Transverse colon (tissue), 4 donors: Measurements from ENCODE around the gene OR7G2. TPM values are rescaled to one million over a fixed set of nuclear protein-coding genes. Genes with fewer than 3 reads are reported as not detected.

ENCODE experiments used
- DNase-seq: peaks from one replicate; pipeline ENCODE4 v3.0.0-alpha.2; 2019
- H3K27ac ChIP-seq, 4 donors: fragments of 200-600 bp; sonication (generic); 2 replicates each; pipeline ENCODE4 v1.5.1; 2016 to 2018; ENCODE audit warnings: inconsistent platforms in 4 of 4
- H3K27me3 ChIP-seq: fragments of 200-600 bp; sonication (generic); 2 replicates; pipeline ENCODE4 v1.5.1; 2017; ENCODE audit warnings: inconsistent platforms
- H3K36me3 ChIP-seq, 4 donors: fragments of 200-600 bp; sonication (generic); 2 replicates each; pipeline ENCODE4 v1.5.1; 2017 to 2019; ENCODE audit warnings: inconsistent platforms in 4 of 4
- H3K4me1 ChIP-seq, 4 donors: fragments of 200-600 bp; sonication (generic); 2 replicates each; pipeline ENCODE4 v1.5.1; 2017 to 2020; ENCODE audit warnings: inconsistent platforms in 4 of 4
- H3K4me3 ChIP-seq, 4 donors: fragments of 200-600 bp; sonication (generic); 1 replicate in 1 of 4; 2 replicates in 3 of 4; pipeline versions ENCODE4 v1.5.1 to v1.6.1; 2017 to 2019; ENCODE audit warnings: inconsistent platforms in 4 of 4
- H3K9me3 ChIP-seq, 2 donors: fragments of 200-600 bp; sonication (generic); 2 replicates each; pipeline ENCODE4 v1.5.1; 2017 to 2019; ENCODE audit warnings: inconsistent platforms in 2 of 2
- CTCF ChIP-seq, 5 experiments: fragments of 200-600 bp in 3 of 5; fragments of 450-650 bp in 2 of 5; sonication (generic) in 3 of 5; IDR thresholded peaks; 1 replicate in 2 of 5; 2 replicates in 3 of 5; pipeline ENCODE4 v1.5.1; 2016 to 2017; ENCODE audit warnings: antibody characterized with exemption in 5 of 5, inconsistent platforms in 3 of 5, mild to moderate bottlenecking in 2 of 5, moderate library complexity in 1 of 5
- EP300 ChIP-seq: sonication (generic); formaldehyde crosslinking; IDR thresholded peaks from one replicate; pipeline ENCODE4 v1.6.1; 2017; ENCODE audit warnings: antibody characterized with exemption, low read depth
- POLR2A ChIP-seq: fragments of 450-650 bp; IDR thresholded peaks from one replicate; pipeline ENCODE4 v1.6.1; 2016; ENCODE audit warnings: antibody characterized with exemption, mild to moderate bottlenecking, moderate library complexity
- POLR2AphosphoS5 ChIP-seq, 3 donors: sonication (generic); formaldehyde crosslinking; IDR thresholded peaks; one replicate each; pipeline ENCODE4 v1.6.1; 2016; ENCODE audit warnings: antibody characterized with exemption in 3 of 3
- WGBS, 2 donors: methylation state at CpG; one replicate each; pipeline ENCODE4 v1.1.5; 2018; ENCODE audit warnings: low coverage in 1 of 2; 5-methylcytosine and 5-hydroxymethylcytosine counted together
- in situ Hi-C, 4 donors: fragments of 200-750 bp; cut with MboI; loops; one replicate each; pipeline versions ENCODE4 v1.15.0 to v1.15.1; 2017; ENCODE audit warnings: low sequenced_read_pairs in 3 of 4, low pct_ligation_motif_present in 1 of 4, low pct_unique_long_range_greater_than_20kb in 1 of 4
- intact Hi-C: fragments of 100-400 bp; cut with DNase I; formaldehyde crosslinking; loops from one replicate; pipeline ENCODE4 v1.15.1; 2023; ENCODE audit warnings: low total_unique reads
- total RNA-seq, 4 donors: library from RNA; depleted of rRNA; stranded (reverse); fragments of >200 nt; gene quantifications; one replicate each; pipeline ENCODE4 v1.1.0, GENCODE V29; 2016

OR7G2 gene
- total RNA-seq, 4 donors from 2014 or later, result not detected

GRCh38 chr19:9144920-9145319, 37.6 kb upstream of the OR7G2 start:
- Histone ChIP-seq H3K36me3 (peaks cover 0 to 10% (median 2%) of the 10 kb centered on the region in 4 donors), H3K27me3 (no peaks in the 10 kb centered on the region), H3K4me1 (peaks cover 0 to 22% (median 14%) of the 10 kb centered on the region in 4 donors), H3K9me3 (peaks cover 20 to 22% of the 10 kb centered on the region in 2 donors), H3K27ac (no peak overlapping the region), H3K4me3 (no peak overlapping the region)
- in situ Hi-C loops, result loop anchor here in 2 of 4 donors (25.0 kb wide), 2 partner anchors 442 to 642 kb away; partner anchors contain the start of gene ZNF121 (in 1 of the 2)
- WGBS, 2 donors, result 95 to 98% methylated on average over 5 of the region's 5 CpGs
- no peak for TF ChIP-seq CTCF (IDR thresholded peaks at IDR 0.05)
- no peak for TF ChIP-seq EP300
- no peak for TF ChIP-seq POLR2A
- TF ChIP-seq POLR2AphosphoS5 (IDR thresholded peaks at IDR 0.05), result no peak
- DNase-seq, result no peak
- intact Hi-C loops, result no loop called here

- Histone ChIP-seq H3K27ac (peak within 1 kb of the TSS; percentile 87 to 92 (median 91)), H3K4me1 (peaks cover 3 to 33% (median 16%) of the 10 kb centered on the region in 4 donors), H3K27me3 (no peaks in the 10 kb centered on the region), H3K36me3 (peaks cover 0 to 5% (median 2%) of the 10 kb centered on the region in 4 donors), H3K4me3 (peak within 1 kb of the TSS; percentile 71 to 88 (median 81)), H3K9me3 (peaks cover 13% of the 10 kb centered on the region in 2 donors)
- WGBS, 2 donors, result 0% methylated on average over 5 to 43 of the region's 43 CpGs
- in situ Hi-C loops (loop anchor here in 2 of 4 donors (25.0 kb wide), 2 partner anchors 447 to 647 kb away; partner anchors contain the start of gene ZNF121 (in 1 of the 2)), intact Hi-C loops (no loop called here)
- DNase-seq, result peak; percentile 95
- peak; percentile 46 to 75 (median 69) for TF ChIP-seq POLR2AphosphoS5 (IDR thresholded peaks at IDR 0.05)
- TF ChIP-seq CTCF (IDR thresholded peaks at IDR 0.05), result no peak
- peak; percentile 53 for TF ChIP-seq POLR2A
These were observed 33.0 kb upstream of the OR7G2 start, which contains the start of gene ZNF317 for GRCh38 chr19:9140159-9140874. TSS of gene ZNF317 (plus strand) at chr19:9140397. CDS start at chr19:9156017, 15,620 bp downstream.

- peak overlapping the region; percentile 87 to 92 (median 91) for H3K27ac ChIP-seq
- intact Hi-C loops (no loop called here), in situ Hi-C loops (loop anchor here in 2 of 4 donors (25.0 kb wide), 2 partner anchors 448 to 648 kb away; partner anchors contain the start of gene ZNF121 (in 1 of the 2))
These were observed 32.4 kb upstream of the OR7G2 start for GRCh38 chr19:9139609-9140158.

More at GRCh38 chr19:9139609-9140158, 32.4 kb upstream of the OR7G2 start:
- Histone ChIP-seq H3K4me1 (peaks cover 3 to 33% (median 16%) of the 10 kb centered on the region in 4 donors), H3K9me3 (peaks cover 7% of the 10 kb centered on the region in 2 donors), H3K36me3 (peaks cover 0 to 3% (median 0%) of the 10 kb centered on the region in 4 donors), H3K4me3 (peak overlapping the region; percentile 71 to 88 (median 81)), H3K27me3 (no peaks in the 10 kb centered on the region)
- WGBS, 2 donors, result 25 to 31% methylated on average over 8 of the region's 8 CpGs
- DNase-seq, result no peak
- TF ChIP-seq EP300 (no peak), POLR2AphosphoS5 (IDR thresholded peaks at IDR 0.05) (no peak), CTCF (IDR thresholded peaks at IDR 0.05) (no peak), POLR2A (no peak)
